Central memory CD8-positive, alpha-beta T cell (primary cell): ENCODE measurements around the gene SSH3.

ENCODE experiments used
- ATAC-seq: fragments of 150-1000 bp; cut with Tn5 transposase; replicated peaks from 2 replicates; pipeline ENCODE4 v1.10.0; 2022; ENCODE audit warnings: mild to moderate bottlenecking, moderate FRiP score, moderate number of reproducible peaks; ENCODE audit not compliant: poor library complexity, severe bottlenecking; ENCODE audit errors: extremely low read depth
- DNase-seq, 2 donors: peaks; one replicate each; pipeline ENCODE4 v3.0.0; 2021; ENCODE audit warnings: low spot score in 2 of 2
- H3K27ac Mint-ChIP-seq: one replicate; pipeline ENCODE4 v1.8.0; 2022; ENCODE audit warnings: low read depth, mild to moderate bottlenecking, moderate library complexity, mixed read lengths
- H3K27me3 Mint-ChIP-seq: one replicate; pipeline ENCODE4 v1.8.0; 2022; ENCODE audit warnings: mixed read lengths
- H3K36me3 Mint-ChIP-seq: one replicate; pipeline ENCODE4 v1.8.0; 2022; ENCODE audit warnings: mild to moderate bottlenecking, moderate library complexity, mixed read lengths; ENCODE audit not compliant: insufficient read depth
- H3K4me1 Mint-ChIP-seq: one replicate; pipeline ENCODE4 v1.8.0; 2022; ENCODE audit warnings: mixed read lengths
- H3K4me3 Mint-ChIP-seq: one replicate; pipeline ENCODE4 v1.8.0; 2022; ENCODE audit warnings: mild to moderate bottlenecking, moderate library complexity, mixed read lengths
- H3K9me3 Mint-ChIP-seq: one replicate; pipeline ENCODE4 v1.8.0; 2022; ENCODE audit warnings: mixed read lengths

Gene SSH3

DNA sequence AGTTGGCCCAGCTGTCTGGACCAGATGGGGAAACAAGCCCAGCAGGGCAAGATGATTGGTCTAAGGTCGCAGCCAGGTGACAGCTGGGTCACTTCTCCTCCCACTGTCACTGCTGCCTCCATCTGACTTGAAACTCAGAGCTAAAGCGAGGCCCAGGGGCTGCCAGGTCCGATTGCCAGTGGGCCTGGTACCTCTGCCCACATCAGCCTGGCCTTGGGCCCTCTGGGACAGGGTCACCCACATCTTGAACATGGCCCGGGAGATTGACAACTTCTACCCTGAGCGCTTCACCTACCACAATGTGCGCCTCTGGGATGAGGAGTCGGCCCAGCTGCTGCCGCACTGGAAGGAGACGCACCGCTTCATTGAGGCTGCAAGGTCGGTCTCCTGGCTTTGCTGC is 5.8 kb downstream of the SSH3 start:
- H3K4me3 Mint-ChIP-seq = no peak overlapping the region
- H3K27ac Mint-ChIP-seq = peak overlapping the region; percentile 74
- peaks cover 4% of the 10 kb centered on the region for H3K36me3 Mint-ChIP-seq
- no peaks in the 10 kb centered on the region for H3K9me3 Mint-ChIP-seq
- ATAC-seq = no peak
- DNase-seq = no peak
- H3K4me1 Mint-ChIP-seq = peaks cover 35% of the 10 kb centered on the region
- no peaks in the 10 kb centered on the region for H3K27me3 Mint-ChIP-seq

DNA sequence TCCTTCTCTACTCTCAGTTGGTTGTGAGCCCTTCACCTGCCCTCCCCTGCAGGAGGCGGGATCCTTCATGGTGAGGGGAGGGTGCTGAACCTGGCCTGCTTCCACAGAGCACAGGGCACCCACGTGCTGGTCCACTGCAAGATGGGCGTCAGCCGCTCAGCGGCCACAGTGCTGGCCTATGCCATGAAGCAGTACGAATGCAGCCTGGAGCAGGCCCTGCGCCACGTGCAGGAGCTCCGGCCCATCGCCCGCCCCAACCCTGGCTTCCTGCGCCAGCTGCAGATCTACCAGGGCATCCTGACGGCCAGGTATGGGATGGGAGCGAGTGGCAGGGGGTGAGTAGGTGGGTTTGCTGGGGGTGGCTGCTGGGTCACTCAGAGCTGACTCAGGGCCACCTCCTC is 6.3 kb downstream of the SSH3 start:
- no peak overlapping the region for H3K4me3 Mint-ChIP-seq
- no peak for ATAC-seq
- DNase-seq = no peak
- peak overlapping the region; percentile 74 for H3K27ac Mint-ChIP-seq
- no peaks in the 10 kb centered on the region for H3K27me3 Mint-ChIP-seq
- H3K4me1 Mint-ChIP-seq = peaks cover 34% of the 10 kb centered on the region
- H3K36me3 Mint-ChIP-seq = peaks cover 4% of the 10 kb centered on the region
- H3K9me3 Mint-ChIP-seq = no peaks in the 10 kb centered on the region

DNA sequence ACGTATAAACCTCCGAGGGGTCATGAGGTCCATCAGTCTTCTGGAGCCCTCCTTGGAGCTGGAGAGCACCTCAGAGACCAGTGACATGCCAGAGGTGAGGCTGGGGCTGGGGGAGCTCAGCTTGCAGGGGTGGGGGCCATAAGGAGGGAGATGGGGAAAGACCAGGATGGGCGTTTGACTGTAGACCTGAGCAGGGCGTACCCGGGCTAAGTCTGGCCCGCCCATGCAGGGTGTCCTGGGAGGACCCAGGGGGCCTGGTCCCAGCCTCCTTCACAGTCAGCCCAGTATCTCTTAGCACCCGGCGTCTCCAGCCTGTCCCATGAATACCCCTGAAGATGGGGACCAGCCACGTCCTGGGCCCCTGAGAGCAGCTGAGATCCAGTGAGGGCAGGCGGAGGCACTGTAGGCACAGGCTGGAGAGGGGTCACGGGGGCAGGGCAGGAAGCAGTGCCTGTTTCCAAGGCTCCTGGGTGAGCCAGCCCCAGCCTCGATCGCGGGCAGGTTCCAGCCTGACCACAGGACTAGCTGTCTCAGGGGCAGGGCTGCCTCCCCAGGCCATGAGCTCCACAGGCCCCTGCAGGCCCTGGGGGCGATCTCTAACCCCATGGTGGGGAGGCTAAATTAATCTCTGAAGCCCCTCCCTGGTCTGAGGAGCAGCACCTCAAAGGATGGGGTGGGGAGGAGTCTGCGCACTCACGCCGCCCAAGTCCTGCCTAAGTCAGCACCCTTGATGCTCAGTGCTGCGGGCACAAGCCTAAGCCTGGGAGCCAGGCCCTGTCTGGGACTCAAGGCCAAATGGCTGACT is 7.1 kb downstream of the SSH3 start:
- ATAC-seq (no peak), DNase-seq (no peak)
- H3K36me3 Mint-ChIP-seq = peaks cover 4% of the 10 kb centered on the region
- no peaks in the 10 kb centered on the region for H3K27me3 Mint-ChIP-seq
- no peak overlapping the region for H3K27ac Mint-ChIP-seq
- H3K4me1 Mint-ChIP-seq = peaks cover 31% of the 10 kb centered on the region
- H3K4me3 Mint-ChIP-seq = peak overlapping the region; percentile 20
- no peaks in the 10 kb centered on the region for H3K9me3 Mint-ChIP-seq

DNA sequence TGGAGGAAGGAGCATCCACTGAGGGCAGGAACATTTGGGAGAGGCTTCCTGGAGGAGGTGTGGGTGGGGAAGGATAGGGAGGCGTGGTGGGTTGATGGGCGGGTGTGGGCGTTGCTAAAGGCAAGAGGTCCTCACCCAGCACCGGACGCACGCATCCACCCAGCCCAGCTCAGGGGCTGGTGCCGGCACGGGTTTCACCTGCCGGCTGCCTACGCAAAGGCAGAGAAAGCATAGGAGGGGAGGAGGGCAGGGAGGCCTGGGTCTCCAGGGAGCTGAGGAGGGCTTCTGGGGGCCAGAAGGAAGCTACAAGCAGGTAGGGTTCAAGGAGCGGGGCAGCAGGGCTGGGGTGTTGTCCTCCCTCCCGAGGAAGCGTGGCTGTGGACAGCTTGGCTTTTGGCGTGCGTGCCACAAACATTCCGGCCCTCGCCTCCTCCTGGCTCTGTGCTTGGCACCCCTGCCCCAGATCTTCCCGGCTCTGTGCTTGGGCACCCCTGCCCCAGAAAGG is 7.8 kb downstream of the SSH3 start:
- peak overlapping the region; percentile 75 for H3K27ac Mint-ChIP-seq
- no peaks in the 10 kb centered on the region for H3K9me3 Mint-ChIP-seq
- H3K4me3 Mint-ChIP-seq = peak overlapping the region; percentile 20
- ATAC-seq (no peak), DNase-seq (no peak)
- H3K4me1 Mint-ChIP-seq = peaks cover 31% of the 10 kb centered on the region
- H3K27me3 Mint-ChIP-seq = no peaks in the 10 kb centered on the region
- H3K36me3 Mint-ChIP-seq = peaks cover 2% of the 10 kb centered on the region

DNA sequence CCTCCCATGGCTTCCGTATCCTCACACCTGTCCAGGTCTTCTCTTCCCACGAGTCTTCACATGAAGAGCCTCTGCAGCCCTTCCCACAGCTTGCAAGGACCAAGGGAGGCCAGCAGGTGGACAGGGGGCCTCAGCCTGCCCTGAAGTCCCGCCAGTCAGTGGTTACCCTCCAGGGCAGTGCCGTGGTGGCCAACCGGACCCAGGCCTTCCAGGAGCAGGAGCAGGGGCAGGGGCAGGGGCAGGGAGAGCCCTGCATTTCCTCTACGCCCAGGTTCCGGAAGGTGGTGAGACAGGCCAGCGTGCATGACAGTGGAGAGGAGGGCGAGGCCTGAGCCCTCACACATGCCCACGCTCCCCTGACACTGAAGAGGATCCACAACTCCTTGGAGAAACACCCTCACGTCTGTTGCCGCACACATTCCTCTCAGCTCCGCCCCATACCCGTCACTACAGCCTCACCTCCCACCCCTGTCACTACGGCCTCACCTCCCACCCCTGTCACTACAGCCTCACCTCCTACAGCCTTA is 8.3 kb downstream of the SSH3 start:
- Mint-ChIP-seq H3K27ac (peak overlapping the region; percentile 75), H3K4me3 (peak overlapping the region; percentile 13), H3K36me3 (peaks cover 2% of the 10 kb centered on the region), H3K4me1 (peaks cover 31% of the 10 kb centered on the region), H3K9me3 (no peaks in the 10 kb centered on the region), H3K27me3 (no peaks in the 10 kb centered on the region)
- ATAC-seq (peak; percentile 86), DNase-seq (no peak)

DNA sequence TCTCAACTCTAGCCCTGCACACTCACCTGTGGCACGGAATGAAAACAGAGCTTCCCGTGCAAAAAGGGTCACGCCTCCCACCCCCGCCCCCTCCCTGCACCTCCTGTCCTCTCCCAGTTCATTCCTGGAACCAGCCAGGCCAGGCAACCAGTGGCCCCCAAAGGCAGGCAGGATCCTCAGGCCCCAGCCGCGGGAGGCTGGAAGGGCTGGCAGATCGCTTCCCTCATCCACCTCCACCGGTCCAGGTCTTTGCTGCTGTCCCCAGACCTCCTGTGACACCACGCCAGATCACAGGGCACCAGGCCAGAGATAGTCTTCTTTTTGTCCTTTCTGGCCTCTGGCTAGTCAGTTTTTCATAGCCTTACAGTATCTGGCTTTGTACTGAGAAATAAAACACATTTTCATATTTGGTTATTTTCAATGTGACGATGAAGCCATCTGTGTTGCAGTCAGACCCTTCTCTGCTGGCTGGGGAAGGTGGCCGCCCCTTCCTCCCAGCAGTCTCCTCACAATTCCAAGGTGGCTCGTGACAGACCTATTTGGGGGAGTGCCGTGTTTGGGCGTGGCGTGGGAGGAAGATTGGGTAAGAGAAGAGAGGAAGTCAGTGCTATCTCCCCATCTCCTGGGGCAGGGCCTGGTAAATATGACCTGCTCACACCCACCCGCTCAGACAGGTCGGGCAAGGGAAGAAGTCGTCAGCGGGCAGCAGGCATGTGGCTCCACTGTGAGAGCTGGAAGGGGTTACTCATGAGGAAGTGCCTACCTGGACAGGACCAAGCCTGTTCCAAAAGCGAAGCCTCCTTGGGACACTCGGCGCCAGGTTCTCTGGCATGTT is 9.1 kb downstream of the SSH3 start:
- no peak for ATAC-seq
- peaks cover 38% of the 10 kb centered on the region for H3K4me1 Mint-ChIP-seq

DNA sequence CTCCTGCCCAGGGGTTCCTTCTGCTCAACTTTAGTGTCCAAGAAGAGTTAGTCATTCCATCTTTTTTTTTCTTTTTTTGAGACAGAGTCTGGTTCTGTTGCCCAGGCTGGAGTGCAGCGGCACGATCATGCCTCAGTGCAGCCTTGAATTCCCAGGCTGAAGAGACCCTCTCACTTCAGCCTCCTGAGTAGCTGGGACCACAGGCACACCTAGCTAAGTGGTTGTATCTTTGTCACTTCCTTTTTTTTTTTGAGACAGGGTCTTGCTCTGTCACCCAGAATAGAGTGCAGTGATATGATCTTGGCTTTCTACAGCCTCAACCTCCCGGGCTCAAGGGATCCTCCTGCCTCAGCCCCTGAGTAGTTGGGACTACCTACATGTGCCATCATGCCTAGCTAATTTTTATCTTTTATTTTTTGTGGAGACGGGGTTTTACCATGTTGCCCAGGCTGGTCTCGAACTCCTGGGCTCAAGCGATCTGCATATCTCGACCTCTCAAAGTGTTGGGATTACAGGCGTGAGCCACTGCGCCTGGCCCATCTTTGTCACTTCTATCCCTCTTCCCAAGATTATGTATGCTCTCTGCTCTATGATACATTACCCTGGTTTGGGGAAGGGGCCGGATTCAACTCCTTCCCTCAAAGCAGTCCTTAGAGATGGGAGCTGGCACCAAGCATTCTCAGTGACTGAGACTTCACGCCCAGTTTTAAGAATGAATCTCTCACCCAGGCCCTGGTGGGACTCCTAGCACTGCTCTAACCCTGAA is 10.0 kb downstream of the SSH3 start:
- H3K27ac Mint-ChIP-seq = peak overlapping the region; percentile 75
- no peak for ATAC-seq
- DNase-seq = no peak
- H3K27me3 Mint-ChIP-seq = no peaks in the 10 kb centered on the region
- peaks cover 13% of the 10 kb centered on the region for H3K36me3 Mint-ChIP-seq
- no peaks in the 10 kb centered on the region for H3K9me3 Mint-ChIP-seq
- H3K4me3 Mint-ChIP-seq = peak overlapping the region; percentile 5
- H3K4me1 Mint-ChIP-seq = peaks cover 44% of the 10 kb centered on the region

More for the DNA sequence above, 9.1 kb downstream of the SSH3 start:
- peaks cover 6% of the 10 kb centered on the region for H3K36me3 Mint-ChIP-seq
- no peaks in the 10 kb centered on the region for H3K9me3 Mint-ChIP-seq
- peak overlapping the region; percentile 36 for H3K4me3 Mint-ChIP-seq
- H3K27me3 Mint-ChIP-seq = no peaks in the 10 kb centered on the region
- peak overlapping the region; percentile 75 for H3K27ac Mint-ChIP-seq
- no peak for DNase-seq

DNA sequence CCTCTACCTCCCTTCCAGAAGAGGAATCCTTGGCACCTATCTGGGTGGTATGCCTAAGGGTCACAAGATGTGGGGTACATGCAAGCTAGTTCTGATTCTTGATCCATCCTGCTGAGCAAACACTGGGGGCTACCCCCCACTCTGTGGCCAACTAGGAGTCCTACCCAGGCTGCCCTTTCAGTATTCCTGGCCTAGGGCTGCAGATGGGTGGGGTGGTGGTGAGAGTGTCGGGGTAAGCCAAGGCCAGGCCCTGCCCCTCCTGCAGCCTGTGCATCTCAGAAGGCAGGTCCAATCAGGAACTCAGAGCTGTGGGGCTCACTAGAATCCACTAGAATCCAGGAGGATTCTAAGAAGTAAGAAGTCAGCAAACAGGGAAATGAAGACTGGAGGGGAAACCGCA is 10.9 kb downstream of the SSH3 start:
- no peaks in the 10 kb centered on the region for H3K9me3 Mint-ChIP-seq
- DNase-seq = no peak
- no peak overlapping the region for H3K4me3 Mint-ChIP-seq
- H3K27ac Mint-ChIP-seq = no peak overlapping the region
- H3K36me3 Mint-ChIP-seq = peaks cover 13% of the 10 kb centered on the region
- H3K27me3 Mint-ChIP-seq = no peaks in the 10 kb centered on the region
- peaks cover 44% of the 10 kb centered on the region for H3K4me1 Mint-ChIP-seq
- no peak for ATAC-seq

DNA sequence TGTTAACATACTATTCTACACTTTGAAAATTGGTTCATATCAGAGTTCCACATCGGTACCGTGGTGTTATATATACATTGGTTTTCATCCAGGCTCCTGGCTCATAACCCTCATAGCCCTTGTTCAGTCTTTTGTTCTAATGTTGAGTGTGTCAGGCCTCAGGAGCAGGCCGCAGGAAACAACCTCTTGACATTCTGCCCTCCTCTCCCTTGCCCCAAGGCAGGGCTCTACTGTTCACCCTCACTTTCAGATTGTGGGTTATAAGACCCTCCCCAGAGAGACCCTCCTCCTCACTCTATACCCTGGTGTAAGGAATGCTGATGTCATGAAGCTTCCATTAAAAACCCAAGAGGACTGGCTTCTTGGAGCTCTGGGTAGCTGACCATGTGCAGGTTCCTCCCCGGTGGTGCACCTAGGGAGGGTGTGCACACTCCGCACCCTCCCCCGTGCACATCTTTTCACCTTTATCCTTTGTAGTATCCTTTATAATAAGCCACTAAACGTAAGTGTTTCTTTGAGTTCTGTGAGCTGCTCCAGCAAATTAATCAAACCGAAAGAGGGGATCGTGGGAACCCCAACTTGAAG is 12.1 kb downstream of the SSH3 start:
- peak overlapping the region; percentile 22 for H3K27ac Mint-ChIP-seq
- H3K9me3 Mint-ChIP-seq = no peaks in the 10 kb centered on the region
- no peaks in the 10 kb centered on the region for H3K27me3 Mint-ChIP-seq
- H3K4me3 Mint-ChIP-seq = peak overlapping the region; percentile 38
- DNase-seq (no peak), ATAC-seq (no peak)
- peaks cover 13% of the 10 kb centered on the region for H3K36me3 Mint-ChIP-seq
- peaks cover 51% of the 10 kb centered on the region for H3K4me1 Mint-ChIP-seq

DNA sequence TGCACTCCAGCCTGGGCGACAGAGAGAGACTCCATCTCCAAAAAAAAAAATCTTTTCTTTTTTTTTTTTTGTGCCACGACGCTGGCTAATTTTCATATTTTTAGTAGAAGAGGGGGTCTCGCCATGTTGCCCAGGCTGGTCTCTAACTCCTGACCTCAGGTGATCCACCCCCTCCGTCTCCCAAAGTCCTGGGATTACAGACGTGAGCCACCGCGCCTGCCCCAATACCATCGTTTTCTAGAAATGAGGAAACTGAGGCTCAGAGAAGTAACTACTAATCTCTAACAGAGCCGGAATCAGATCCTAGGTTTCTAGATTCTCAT is 13.5 kb downstream of the SSH3 start:
- Mint-ChIP-seq H3K4me3 (peak overlapping the region; percentile 96), H3K36me3 (peaks cover 13% of the 10 kb centered on the region), H3K27me3 (no peaks in the 10 kb centered on the region), H3K27ac (peak overlapping the region; percentile 99), H3K9me3 (no peaks in the 10 kb centered on the region), H3K4me1 (peaks cover 44% of the 10 kb centered on the region)
- no peak for ATAC-seq
- DNase-seq = no peak

DNA sequence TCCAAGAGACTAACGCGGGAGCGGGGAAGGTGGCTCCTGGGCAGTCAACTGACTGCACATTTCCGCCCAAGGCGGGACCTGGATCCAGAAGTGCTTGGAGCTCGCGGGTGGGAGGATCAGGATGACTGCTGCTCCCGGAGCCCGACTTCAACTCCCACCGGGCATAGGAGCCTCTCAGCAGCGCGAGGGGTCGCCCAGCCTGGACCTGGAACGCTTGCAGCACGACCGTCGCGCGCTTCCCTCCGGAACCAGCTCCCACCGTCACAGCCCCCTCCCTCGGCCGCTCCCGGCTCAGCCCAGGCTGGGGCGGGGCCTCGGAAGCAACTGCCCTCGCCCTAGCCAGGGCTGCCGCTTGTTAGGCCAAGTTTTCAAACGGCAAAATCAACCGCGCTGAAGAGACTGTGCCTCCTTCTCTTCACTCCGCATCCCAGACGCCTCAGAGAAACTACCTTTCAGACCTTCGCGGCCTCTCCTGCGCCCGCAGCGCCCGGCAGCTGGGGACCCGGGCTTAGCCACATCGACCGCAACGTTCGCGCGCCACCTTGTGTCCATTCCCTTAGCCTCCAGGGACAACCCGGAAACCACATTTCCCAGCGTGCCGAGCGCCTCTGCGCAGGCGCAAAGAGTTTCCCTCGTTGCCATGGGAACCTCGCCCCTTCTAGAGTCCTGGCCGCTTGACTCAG is 14.0 kb downstream of the SSH3 start:
- DNase-seq (peak; percentile 97 to 99), ATAC-seq (peak; percentile 90)
- Mint-ChIP-seq H3K36me3 (peaks cover 13% of the 10 kb centered on the region), H3K4me3 (peak overlapping the region; percentile 96), H3K27ac (peak overlapping the region; percentile 99), H3K9me3 (no peaks in the 10 kb centered on the region), H3K4me1 (peaks cover 38% of the 10 kb centered on the region), H3K27me3 (no peaks in the 10 kb centered on the region)
